GM12878 (cell line): ENCODE data around the gene FAM222B. TPM values are rescaled to one million over a fixed set of nuclear protein-coding genes. Genes with fewer than 3 reads are reported as not detected.

Experiments used
- ATAC-seq: fragments of 200-7000 bp; cut with Tn5 transposase; 3 replicates; pipeline ENCODE4 v1.9.1; 2020; ENCODE audit warnings: mild to moderate bottlenecking, moderate library complexity
- BruUV-seq: library from RNA; stranded (reverse); fragments of 400-500 nt; replicated peaks from 2 replicates; lab custom pipeline; 2021; lab: Mats Ljungman, UMichigan
- CTCF ChIA-PET: fragments of 300-600 bp; sonication (Branson Sonifier 250); formaldehyde crosslinking; extraction: SDS; loops from one replicate; lab custom pipeline; 2021; ENCODE audit warnings: inconsistent platforms; lab: Yijun Ruan, JAX
- POLR2A ChIA-PET: fragments of 350-600 bp; formaldehyde crosslinking; extraction: SDS; loops from one replicate; lab custom pipeline; 2021; ENCODE audit warnings: inconsistent platforms; lab: Charles Lee
- RAD21 ChIA-PET: fragments of 300-600 bp; sonication (Branson Sonifier 250); formaldehyde crosslinking; loops from one replicate; lab custom pipeline; 2023; ENCODE audit warnings: antibody characterized with exemption; ENCODE audit not compliant: unreplicated experiment; lab: Charles Lee
- SMC1A ChIA-PET: fragments of 300-600 bp; sonication (Branson Sonifier 250); formaldehyde crosslinking; loops from one replicate; lab custom pipeline; 2023; ENCODE audit not compliant: unreplicated experiment, uncharacterized antibody; lab: Charles Lee
- DNase-seq: peaks from one replicate; pipeline ENCODE4 v3.0.0-alpha.2; 2011; ENCODE audit warnings: low read depth, low spot score
- FAIRE-seq: peaks from 3 replicates; lab custom pipeline; 2011; peaks lifted over from hg19 to GRCh38; lab: Jason Lieb, UNC
- H2AFZ ChIP-seq: 2 replicates; pipeline ENCODE4 v1.6.0; 2011; ENCODE audit warnings: low read depth, low read length, control low read depth; ENCODE audit not compliant: control insufficient read depth
- H3K27ac ChIP-seq: 2 replicates; pipeline ENCODE4 v1.5.1; 2011; ENCODE audit warnings: control low read depth; ENCODE audit not compliant: control insufficient read depth, insufficient read depth
- H3K27me3 ChIP-seq, 2 experiments: replicated peaks in 1 of 2; 2 replicates each; pipeline versions ENCODE4 v1.6.0 to v1.6.1; 2011; ENCODE audit warnings: low read length in 1 of 2; ENCODE audit not compliant: control insufficient read depth in 2 of 2, insufficient read depth in 2 of 2
- H3K36me3 ChIP-seq, 2 experiments: 2 replicates each; pipeline ENCODE4 v1.5.1; 2011; ENCODE audit warnings: low read length in 1 of 2; ENCODE audit not compliant: control insufficient read depth in 2 of 2, insufficient read depth in 2 of 2
- H3K4me1 ChIP-seq: 2 replicates; pipeline ENCODE4 v1.6.1; 2011; ENCODE audit warnings: mild to moderate bottlenecking, low read length, moderate library complexity, mixed read lengths; ENCODE audit not compliant: control insufficient read depth, insufficient read depth
- H3K4me2 ChIP-seq: 2 replicates; pipeline ENCODE4 v1.6.0; 2011; ENCODE audit warnings: control low read depth; ENCODE audit not compliant: control insufficient read depth, insufficient read depth
- H3K4me3 ChIP-seq: fragments of 200-600 bp; sonication (generic); 2 replicates; pipeline ENCODE4 v1.5.1; 2016
- H3K79me2 ChIP-seq: 2 replicates; pipeline ENCODE4 v1.6.0; 2011; ENCODE audit warnings: low read length; ENCODE audit not compliant: control insufficient read depth, insufficient read depth
- H3K9ac ChIP-seq: 2 replicates; pipeline ENCODE4 v1.8.0; 2011; ENCODE audit warnings: low read length, control low read depth, mixed read lengths; ENCODE audit not compliant: control insufficient read depth, insufficient read depth
- H3K9me3 ChIP-seq: replicated peaks from 3 replicates; pipeline ENCODE4 v1.5.1; 2011; ENCODE audit warnings: mild to moderate bottlenecking, low read length; ENCODE audit not compliant: control insufficient read depth, insufficient read depth
- H4K20me1 ChIP-seq: 2 replicates; pipeline ENCODE4 v1.6.0; 2011; ENCODE audit not compliant: control insufficient read depth, insufficient read depth
- CBX3 ChIP-seq: fragments of 200-600 bp; sonication (generic); IDR thresholded peaks from 2 replicates; pipeline ENCODE4 v1.6.1; 2016; ENCODE audit warnings: low read depth, borderline replicate concordance
- CREM ChIP-seq: IDR thresholded peaks from 2 replicates; pipeline ENCODE4 v1.6.1; 2014; ENCODE audit warnings: antibody characterized with exemption, low read depth
- E4F1 ChIP-seq: fragments of 450-650 bp; IDR thresholded peaks from 2 replicates; pipeline ENCODE4 v1.6.1; 2018; ENCODE audit warnings: borderline replicate concordance, mild to moderate bottlenecking; ENCODE audit not compliant: partially characterized antibody
- IKZF1 ChIP-seq: fragments of 450-650 bp; conservative IDR thresholded peaks from 2 replicates; pipeline ENCODE4 v1.6.1; 2017; ENCODE audit warnings: antibody characterized with exemption, mild to moderate bottlenecking
- JUNB ChIP-seq: IDR thresholded peaks from 2 replicates; pipeline ENCODE4 v1.6.1; 2016; ENCODE audit warnings: antibody characterized with exemption, mild to moderate bottlenecking
- PAX8 ChIP-seq: fragments of 450-650 bp; IDR thresholded peaks from 2 replicates; pipeline ENCODE4 v1.6.1; 2017; ENCODE audit warnings: mild to moderate bottlenecking, moderate library complexity
- POLR2A ChIP-seq: IDR thresholded peaks from 2 replicates; pipeline ENCODE4 v1.6.1; 2011; ENCODE audit warnings: low read depth, mild to moderate bottlenecking, low read length
- POLR2AphosphoS2 ChIP-seq: IDR thresholded peaks from 2 replicates; pipeline ENCODE4 v1.6.1; 2011; ENCODE audit warnings: low read depth, mild to moderate bottlenecking, low read length, improper control_type of control experiment, moderate library complexity
- RAD51 ChIP-seq: fragments of 450-650 bp; IDR thresholded peaks from 2 replicates; pipeline ENCODE4 v1.6.1; 2016; ENCODE audit warnings: moderate library complexity, mild to moderate bottlenecking, inconsistent platforms
- RUNX3 ChIP-seq: IDR thresholded peaks from 2 replicates; pipeline ENCODE4 v1.6.1; 2012; ENCODE audit warnings: low read length, inconsistent platforms
- SMARCA5 ChIP-seq: fragments of 450-650 bp; IDR thresholded peaks from 2 replicates; pipeline ENCODE4 v1.6.1; 2017; ENCODE audit warnings: mild to moderate bottlenecking
- ZNF592 ChIP-seq: fragments of 450-650 bp; IDR thresholded peaks from 2 replicates; pipeline ENCODE4 v1.6.1; 2017; ENCODE audit warnings: mild to moderate bottlenecking, moderate library complexity
- WGBS: methylation state at CpG from one replicate; pipeline ENCODE4 v1.1.6; 2016; ENCODE audit warnings: low lambda C conversion rate; ENCODE audit not compliant: insufficient replicate concordance, insufficient coverage; ENCODE audit errors: missing lambda C conversion rate; 5-methylcytosine and 5-hydroxymethylcytosine counted together
- in situ Hi-C: fragments of 300-500 bp; cut with MboI; formaldehyde crosslinking; loops from 9 replicates; pipeline ENCODE4 v1.14.3; 2018; ENCODE audit warnings: mixed read lengths
- intact Hi-C: fragments of 100-400 bp; cut with micrococcal nuclease; formaldehyde crosslinking; loops from one replicate; pipeline ENCODE4 v1.14.2; 2022; ENCODE audit not compliant: unreplicated experiment
- polyA plus RNA-seq, 11 experiments: library from polyadenylated mRNA; depleted of rRNA in 4 of 11; unstranded in 6 of 11; stranded (reverse) in 5 of 11; fragments of >200 nt; fragmentation: Nextera tagmentation in 4 of 11; fragmentation: Illumina TruSeq in 1 of 11; extraction: Ambion mirVana in 4 of 11; extraction: Trizol in 1 of 11; gene quantifications; 1 replicate in 1 of 11; 2 replicates in 10 of 11; pipeline versions ENCODE4 v1.2.1 to v1.2.3, GENCODE V29; 2011 to 2016; ENCODE audit warnings: inconsistent platforms in 2 of 11, missing spikeins in 2 of 11, low read depth in 1 of 11
- total RNA-seq, 4 experiments: library from RNA; depleted of rRNA in 3 of 4; stranded (reverse); fragments of >200 nt in 3 of 4; fragmentation: Illumina TruSeq in 1 of 4; extraction: Trizol in 1 of 4; gene quantifications; 2 replicates each; pipeline versions ENCODE4 v1.2.1 to v1.2.3, GENCODE V29; 2013 to 2021
- TF ChIP-seq, protein P1 (sequence below): fragments of 150-350 bp; IDR thresholded peaks from 2 replicates; pipeline ENCODE4 v1.6.1; 2016; ENCODE audit warnings: low read depth, low read length
- TF ChIP-seq, protein P2 (sequence below): fragments of 450-650 bp; IDR thresholded peaks from 2 replicates; pipeline ENCODE4 v1.6.1; 2014; ENCODE audit warnings: mild to moderate bottlenecking

FAM222B gene
- total and polyA plus RNA-seq, 10 of the 15 experiments (the other 5 are each of a cell fraction or from before 2014, with no cell fraction given) = 2.8 to 18.3 (median 6.4) TPM

- H2AFZ ChIP-seq = no peak overlapping the region
- no peak; the same call in 1 of the 3 replicates for ATAC-seq
- in situ Hi-C loops (no loop called here), intact Hi-C loops (no loop called here)
- no peak overlapping the region for H3K4me3 ChIP-seq
- H3K36me3 ChIP-seq = 0 out of 4 replicates have a peak, but pooled peaks cover 0 to 3% of the 10 kb centered on the region in 2 experiments
- H4K20me1 ChIP-seq = no peaks in the 10 kb centered on the region
- no peak for DNase-seq
- no peak for FAIRE-seq
- H3K4me1 ChIP-seq = no peaks in the 10 kb centered on the region
- WGBS = 100% methylated on average over 1 of the region's 1 CpG
- H3K9me3 ChIP-seq = no peaks in the 10 kb centered on the region
- H3K27ac ChIP-seq = no peak overlapping the region
- no TSS peak for BruUV-seq
- no peak overlapping the region for H3K9ac ChIP-seq
- CTCF ChIA-PET = no interaction called here
- RAD21 ChIA-PET = no interaction called here
- no peaks in the 10 kb centered on the region for H3K27me3 ChIP-seq
- no peaks in the 10 kb centered on the region; the same call in 1 of the 2 replicates for H3K79me2 ChIP-seq
- POLR2A ChIA-PET = interaction anchor here (0.6 to 1.2 kb wide), 3 partner anchors 50 to 1684 kb away, joined by 3 to 4 read pairs (median 4); no protein-coding TSS in a partner anchor
- SMC1A ChIA-PET = interaction anchor here (1.0 kb wide), 1 partner anchor 14 kb away, joined by 4 read pairs; no protein-coding TSS in a partner anchor
- no peak overlapping the region for H3K4me2 ChIP-seq
- TF ChIP-seq, protein P1, sequence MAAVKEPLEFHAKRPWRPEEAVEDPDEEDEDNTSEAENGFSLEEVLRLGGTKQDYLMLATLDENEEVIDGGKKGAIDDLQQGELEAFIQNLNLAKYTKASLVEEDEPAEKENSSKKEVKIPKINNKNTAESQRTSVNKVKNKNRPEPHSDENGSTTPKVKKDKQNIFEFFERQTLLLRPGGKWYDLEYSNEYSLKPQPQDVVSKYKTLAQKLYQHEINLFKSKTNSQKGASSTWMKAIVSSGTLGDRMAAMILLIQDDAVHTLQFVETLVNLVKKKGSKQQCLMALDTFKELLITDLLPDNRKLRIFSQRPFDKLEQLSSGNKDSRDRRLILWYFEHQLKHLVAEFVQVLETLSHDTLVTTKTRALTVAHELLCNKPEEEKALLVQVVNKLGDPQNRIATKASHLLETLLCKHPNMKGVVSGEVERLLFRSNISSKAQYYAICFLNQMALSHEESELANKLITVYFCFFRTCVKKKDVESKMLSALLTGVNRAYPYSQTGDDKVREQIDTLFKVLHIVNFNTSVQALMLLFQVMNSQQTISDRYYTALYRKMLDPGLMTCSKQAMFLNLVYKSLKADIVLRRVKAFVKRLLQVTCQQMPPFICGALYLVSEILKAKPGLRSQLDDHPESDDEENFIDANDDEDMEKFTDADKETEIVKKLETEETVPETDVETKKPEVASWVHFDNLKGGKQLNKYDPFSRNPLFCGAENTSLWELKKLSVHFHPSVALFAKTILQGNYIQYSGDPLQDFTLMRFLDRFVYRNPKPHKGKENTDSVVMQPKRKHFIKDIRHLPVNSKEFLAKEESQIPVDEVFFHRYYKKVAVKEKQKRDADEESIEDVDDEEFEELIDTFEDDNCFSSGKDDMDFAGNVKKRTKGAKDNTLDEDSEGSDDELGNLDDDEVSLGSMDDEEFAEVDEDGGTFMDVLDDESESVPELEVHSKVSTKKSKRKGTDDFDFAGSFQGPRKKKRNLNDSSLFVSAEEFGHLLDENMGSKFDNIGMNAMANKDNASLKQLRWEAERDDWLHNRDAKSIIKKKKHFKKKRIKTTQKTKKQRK = no peak
- TF ChIP-seq ZNF592 = no peak
- no peak for TF ChIP-seq RAD51
- TF ChIP-seq RUNX3 = no peak
- TF ChIP-seq IKZF1 = no peak
- TF ChIP-seq CREM = no peak
- TF ChIP-seq PAX8 = no peak
- no peak for TF ChIP-seq JUNB
- no peak for TF ChIP-seq SMARCA5
- TF ChIP-seq E4F1 = no peak
- TF ChIP-seq POLR2AphosphoS2 = no peak
- no peak for TF ChIP-seq POLR2A
- TF ChIP-seq CBX3 = no peak
- TF ChIP-seq, protein P2, sequence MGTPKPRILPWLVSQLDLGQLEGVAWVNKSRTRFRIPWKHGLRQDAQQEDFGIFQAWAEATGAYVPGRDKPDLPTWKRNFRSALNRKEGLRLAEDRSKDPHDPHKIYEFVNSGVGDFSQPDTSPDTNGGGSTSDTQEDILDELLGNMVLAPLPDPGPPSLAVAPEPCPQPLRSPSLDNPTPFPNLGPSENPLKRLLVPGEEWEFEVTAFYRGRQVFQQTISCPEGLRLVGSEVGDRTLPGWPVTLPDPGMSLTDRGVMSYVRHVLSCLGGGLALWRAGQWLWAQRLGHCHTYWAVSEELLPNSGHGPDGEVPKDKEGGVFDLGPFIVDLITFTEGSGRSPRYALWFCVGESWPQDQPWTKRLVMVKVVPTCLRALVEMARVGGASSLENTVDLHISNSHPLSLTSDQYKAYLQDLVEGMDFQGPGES = no peak
These were observed 65.4 kb downstream of the FAM222B start for GRCh38 chr17:28777178-28777577.
